Endothelial cell of umbilical vein (primary cell): Measurements from ENCODE around the gene GRIN3A.

Experiments
- CTCF ChIP-seq, 2 donors: IDR thresholded peaks; 1 replicate in 1 of 2; 2 replicates in 1 of 2; pipeline ENCODE4 v1.5.1; 2011; ENCODE audit warnings: low read length in 2 of 2, mild to moderate bottlenecking in 2 of 2, moderate library complexity in 2 of 2, control low read depth in 1 of 2, inconsistent platforms in 1 of 2, low read depth in 1 of 2; ENCODE audit not compliant: insufficient read depth in 1 of 2; ENCODE audit errors: extremely low read depth in 1 of 2
- EZH2 ChIP-seq: IDR thresholded peaks from 2 replicates; pipeline ENCODE4 v1.6.1; 2012; ENCODE audit warnings: borderline replicate concordance, low read depth, mild to moderate bottlenecking, moderate library complexity, low read length, inconsistent platforms; ENCODE audit not compliant: severe bottlenecking
- POLR2A ChIP-seq: IDR thresholded peaks from 2 replicates; pipeline ENCODE4 v1.6.1; 2012; ENCODE audit warnings: low read depth, mild to moderate bottlenecking, control low read depth, low read length

- TF ChIP-seq CTCF (IDR thresholded peaks at IDR 0.05; ENCODE audit: extremely low read depth in 1 of 2, insufficient read depth in 1 of 2, low read depth in 1 of 2, low read length in 2 of 2) (no peak), EZH2 (no peak), POLR2A (no peak)
Measured at GRCh38 chr9:101564252-101564651, 174.2 kb downstream of the GRIN3A start.
